HFF-Myc (cell line): Measurements from ENCODE around the gene TOX2.

ENCODE experiments used
- DNase-seq: peaks from one replicate; pipeline ENCODE4 v3.0.0-alpha.2; 2011; ENCODE audit warnings: low read depth; ENCODE audit errors: extremely low read depth
- H3K4me3 ChIP-seq: replicated peaks from 2 replicates; pipeline ENCODE4 v1.5.1; 2011; ENCODE audit warnings: low read depth, mild to moderate bottlenecking, control low read depth, low read length
- CTCF ChIP-seq: IDR thresholded peaks from 2 replicates; pipeline ENCODE4 v1.5.1; 2012; ENCODE audit warnings: mild to moderate bottlenecking, low read depth, low read length, control low read depth; ENCODE audit errors: missing control alignments

Gene TOX2

DNA sequence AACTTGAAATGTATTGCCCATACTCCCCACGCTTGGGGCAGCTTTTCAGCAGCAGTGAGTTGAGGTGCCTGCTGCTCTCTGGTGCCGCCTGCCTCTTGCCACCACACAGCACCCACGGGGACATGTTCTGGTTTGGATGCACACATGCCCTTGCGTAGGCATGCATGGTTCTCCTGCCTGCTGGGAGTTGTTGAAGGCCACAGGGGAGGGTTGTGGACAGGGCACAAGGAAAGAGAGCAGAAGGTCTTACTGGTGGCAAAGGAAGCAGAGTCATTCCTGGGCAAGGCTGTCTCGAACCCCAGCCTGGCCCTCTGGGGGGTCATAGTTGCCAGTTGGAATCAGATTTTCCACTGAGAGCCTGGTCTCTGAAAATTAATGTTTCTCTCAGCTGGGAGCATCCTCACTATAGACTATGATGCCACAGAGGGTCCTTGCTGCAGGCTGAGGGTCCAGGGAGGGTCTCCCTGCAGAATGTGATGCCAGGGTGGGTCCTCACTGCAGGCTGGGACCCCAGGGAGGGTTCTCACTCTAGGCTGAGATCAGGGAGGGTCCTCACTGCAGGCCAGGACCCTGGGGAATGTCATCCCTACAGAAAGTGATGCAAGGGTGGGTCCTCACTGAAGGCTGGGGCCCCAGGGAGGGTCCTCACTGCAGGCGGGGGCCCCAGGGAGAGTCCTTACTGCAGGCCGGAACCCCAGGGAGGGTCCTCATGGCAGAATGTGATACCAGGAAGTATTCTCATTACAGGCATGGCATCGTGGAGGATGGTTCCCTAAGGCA is 59.2 kb downstream of the TOX2 start:
- H3K4me3 ChIP-seq, result no peak overlapping the region
- no peak for DNase-seq
- no peak for TF ChIP-seq CTCF

DNA sequence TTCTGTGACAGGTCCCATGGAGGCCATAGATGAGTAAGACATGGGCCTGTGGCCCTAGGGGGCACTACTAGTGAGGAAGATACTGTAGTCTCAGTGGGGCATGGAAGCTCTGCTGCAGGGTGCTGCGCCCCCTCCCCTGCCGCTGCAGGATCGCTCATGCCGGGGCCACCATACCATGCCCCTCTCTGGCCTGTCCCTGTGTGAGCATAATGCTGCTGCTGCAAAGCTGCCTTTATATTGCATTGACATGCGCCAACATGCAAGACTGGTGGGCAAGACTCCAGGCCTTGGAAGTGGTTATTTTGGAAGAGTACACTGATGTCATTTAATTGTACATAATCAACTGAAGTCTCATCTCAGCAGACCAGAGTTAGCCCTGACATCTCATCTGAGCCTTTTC is 60.0 kb downstream of the TOX2 start:
- H3K4me3 ChIP-seq, result no peak overlapping the region
- no peak for DNase-seq
- no peak for TF ChIP-seq CTCF

GRCh38 chr20:43975096-43975768 is 60.6 kb downstream of the TOX2 start:
- H3K4me3 ChIP-seq, result no peak overlapping the region
- TF ChIP-seq CTCF, result no peak
- DNase-seq, result no peak

GRCh38 chr20:43976547-43976946 is 61.9 kb downstream of the TOX2 start:
- no peak for DNase-seq
- no peak overlapping the region for H3K4me3 ChIP-seq
- TF ChIP-seq CTCF, result no peak

DNA sequence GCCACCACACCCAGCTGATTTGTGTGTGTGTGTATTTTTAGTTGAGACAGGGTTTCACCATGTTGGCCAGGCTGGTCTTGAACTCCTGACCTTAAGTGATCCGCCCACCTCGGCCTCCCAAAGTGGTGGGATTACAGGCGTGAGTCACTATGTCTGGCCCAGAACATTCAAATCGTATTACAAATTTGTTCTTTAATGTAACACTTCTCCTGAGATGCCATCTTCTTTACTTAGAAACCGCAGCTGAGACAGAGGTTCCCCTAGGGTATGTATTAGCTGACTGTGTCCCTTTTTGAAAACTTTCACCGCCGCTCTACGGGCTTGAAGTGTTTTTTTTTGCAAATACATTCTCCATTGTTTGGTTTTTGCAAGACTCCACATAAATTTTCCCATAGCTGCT is 62.6 kb downstream of the TOX2 start:
- DNase-seq, result no peak
- TF ChIP-seq CTCF, result no peak
- no peak overlapping the region for H3K4me3 ChIP-seq

- no peak for DNase-seq
- no peak for TF ChIP-seq CTCF
Observed at GRCh38 chr20:43977962-43978361, 63.3 kb downstream of the TOX2 start.

More at GRCh38 chr20:43977962-43978361, 63.3 kb downstream of the TOX2 start:
- H3K4me3 ChIP-seq, result no peak overlapping the region
